NCI-H526 treated with DMSO at 0.1 percent for 48 hours (cell line): Measurements from ENCODE around the gene SYNRG.

Experiments used
- DNase-seq: peaks from one replicate; lab custom pipeline; 2025; lab: John Stamatoyannopoulos, UW

SYNRG gene

DNA sequence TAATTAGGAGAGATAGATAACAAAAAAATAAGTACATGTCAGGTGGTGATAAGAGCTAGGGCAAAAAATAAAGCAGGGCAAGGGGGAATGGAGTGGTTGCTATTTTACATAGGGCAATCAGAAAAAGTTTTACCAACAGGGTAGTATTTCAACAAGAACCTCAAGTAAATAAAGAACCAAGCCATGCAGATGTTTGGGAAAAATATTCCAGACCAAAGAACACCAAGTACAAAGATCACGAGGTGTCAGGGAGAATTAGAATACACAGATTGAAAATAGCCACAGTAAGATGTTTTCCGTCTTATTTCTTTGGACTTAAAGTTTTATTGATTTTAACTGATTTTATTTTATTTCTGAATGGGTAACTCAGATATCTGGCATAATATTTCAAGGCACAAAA, 11.1 kb downstream of the SYNRG start:
- no peak for DNase-seq

DNA sequence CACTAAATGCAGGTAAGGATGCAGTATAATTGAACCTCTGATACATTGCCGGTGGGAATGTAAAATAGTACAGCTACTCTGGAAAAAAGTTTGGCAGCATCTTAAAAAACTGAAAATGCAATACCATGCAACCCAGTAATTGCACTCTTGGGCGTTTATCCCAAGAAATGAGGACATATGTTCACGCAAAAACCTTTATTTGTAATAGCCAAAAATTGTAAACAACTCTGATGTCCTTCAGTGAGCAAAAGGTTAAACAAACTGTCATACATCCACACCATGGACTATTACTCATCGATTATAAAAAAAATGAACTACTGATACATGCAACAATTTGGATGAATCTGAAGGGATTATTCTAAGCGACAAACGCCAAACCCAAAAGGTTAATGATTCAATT, 16.9 kb downstream of the SYNRG start:
- DNase-seq: no peak

DNA sequence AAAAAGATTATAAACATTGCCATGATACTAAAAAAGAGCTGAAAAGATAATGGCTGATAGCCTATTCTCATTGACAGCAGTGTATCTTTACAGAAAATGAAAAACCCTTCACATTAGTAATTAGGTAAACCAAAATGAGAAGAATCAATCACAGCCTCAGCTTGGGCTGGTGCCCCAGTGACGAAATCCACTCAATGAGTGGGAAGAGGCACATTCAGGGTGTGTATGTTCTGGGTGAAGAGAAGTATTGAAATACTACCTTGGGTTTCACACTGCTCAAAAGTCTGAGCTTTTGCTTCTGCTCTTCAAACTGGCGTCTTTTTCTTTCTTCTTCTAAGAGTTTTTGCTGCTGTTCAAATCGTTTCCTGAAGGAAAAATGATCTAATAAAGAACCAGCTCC, 24.2 kb downstream of the SYNRG start:
- DNase-seq: no peak

DNA sequence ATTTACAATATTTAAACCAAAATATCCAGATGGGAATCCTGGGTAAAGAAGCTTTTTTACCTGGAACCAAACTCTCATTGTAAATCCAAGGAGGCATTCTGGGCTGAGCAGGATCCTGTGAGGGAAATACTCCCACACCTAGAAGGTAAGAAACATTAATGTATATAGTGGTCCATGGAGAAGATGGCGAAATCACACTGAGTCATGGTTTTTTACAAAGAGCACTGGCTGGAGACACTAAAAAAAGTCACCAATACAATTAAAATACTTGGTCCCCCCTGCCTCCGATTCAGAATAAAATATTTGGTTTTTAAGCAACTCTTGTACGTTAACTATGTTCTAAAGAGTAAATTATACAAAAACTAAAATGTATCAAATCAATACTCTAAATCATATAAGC, 32.9 kb downstream of the SYNRG start:
- no peak for DNase-seq

DNA sequence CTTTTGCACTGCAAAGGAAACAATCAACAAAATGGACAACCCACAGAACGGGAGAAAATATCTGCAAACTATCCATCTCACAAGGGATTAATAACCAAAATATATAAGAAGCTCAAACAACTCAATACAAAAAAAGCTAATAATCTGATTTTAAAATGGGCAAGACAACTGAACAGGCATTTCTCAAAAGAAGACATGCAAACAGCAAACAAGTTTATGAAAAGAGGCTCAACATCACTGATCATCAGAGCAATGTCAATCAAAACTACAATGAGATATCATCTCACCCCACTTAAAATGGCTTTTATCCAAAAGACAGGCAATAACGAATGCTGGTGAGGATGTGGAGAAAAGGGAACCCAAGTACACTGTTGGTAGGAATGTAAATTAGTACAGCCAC, 34.8 kb downstream of the SYNRG start:
- no peak for DNase-seq

DNA sequence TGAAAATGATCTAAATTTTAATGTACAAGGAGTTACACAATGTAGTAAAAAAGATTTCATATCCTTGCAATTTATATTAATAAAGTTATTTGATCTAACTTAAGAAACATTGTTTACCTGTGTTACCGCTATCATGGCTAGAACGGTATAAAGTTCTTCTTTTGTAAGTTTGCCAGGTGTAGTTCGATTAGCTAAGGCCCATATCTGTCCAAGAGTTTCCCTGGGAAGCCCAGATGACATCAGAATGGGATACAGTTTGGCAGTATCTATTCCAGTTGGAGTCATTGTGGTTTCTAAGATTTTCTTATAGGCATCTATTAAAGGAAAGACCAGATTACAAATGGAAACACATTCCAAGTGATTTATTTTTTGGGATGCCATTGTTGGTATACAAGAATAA, 37.5 kb downstream of the SYNRG start:
- no peak for DNase-seq

DNA sequence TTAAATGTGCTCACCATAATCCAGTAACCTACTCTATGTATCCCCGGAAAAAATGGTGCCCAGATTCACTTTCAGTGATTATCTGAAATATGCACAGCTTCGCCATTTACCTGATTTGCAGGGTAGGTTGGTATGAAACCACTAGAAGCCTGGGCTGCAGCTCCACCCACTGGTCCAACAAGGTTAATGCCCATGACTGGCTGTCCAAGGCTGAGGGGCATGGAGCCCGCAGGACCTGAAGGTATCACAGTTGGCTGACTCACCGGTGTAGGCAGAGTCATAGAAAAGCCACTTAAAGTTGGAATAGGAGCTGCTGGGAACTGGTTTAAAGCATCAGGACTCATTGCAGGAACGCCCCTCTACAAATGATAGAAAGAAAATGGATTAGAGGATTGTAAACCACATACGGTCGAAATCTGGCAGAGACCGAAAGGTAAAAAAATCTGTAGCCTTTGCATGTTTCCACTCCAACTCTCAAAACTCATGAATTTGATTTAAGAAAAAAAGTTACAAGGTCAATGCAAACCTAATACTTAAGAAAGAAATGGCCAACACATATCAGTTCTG, 38.6 kb downstream of the SYNRG start:
- peak; percentile 1 for DNase-seq

DNA sequence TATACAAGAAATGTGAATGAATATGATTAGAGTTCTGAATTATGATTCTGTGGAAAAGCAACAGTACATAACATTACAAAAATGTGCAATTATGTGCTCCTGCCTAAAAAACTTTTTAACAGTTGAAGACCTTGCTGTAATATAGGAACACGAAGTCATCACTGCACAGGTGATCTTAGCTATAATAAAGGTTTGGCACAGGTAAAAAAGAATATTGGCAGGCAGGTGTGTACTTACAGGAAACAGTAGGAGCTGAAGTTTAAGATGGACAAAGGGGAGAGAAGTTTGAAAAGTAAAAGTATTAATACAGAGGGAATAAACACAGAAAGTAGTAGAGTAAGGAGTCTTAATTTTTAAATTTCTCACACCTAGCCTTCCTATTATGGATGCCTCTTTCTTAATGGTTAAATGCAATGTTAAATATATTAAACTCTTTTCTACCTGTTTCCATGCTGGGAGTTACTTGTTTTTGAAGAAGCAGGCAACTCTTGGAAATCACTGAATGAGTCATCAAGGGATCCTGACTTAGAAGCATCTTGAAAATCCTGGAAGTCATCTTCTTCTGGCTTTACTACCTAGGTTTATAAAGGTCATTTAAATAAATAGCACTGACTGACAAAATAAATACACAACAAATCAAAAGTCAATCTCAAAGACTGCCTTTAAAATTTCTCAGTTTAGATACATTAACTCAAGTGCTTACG, 40.7 kb downstream of the SYNRG start:
- no peak for DNase-seq

DNA sequence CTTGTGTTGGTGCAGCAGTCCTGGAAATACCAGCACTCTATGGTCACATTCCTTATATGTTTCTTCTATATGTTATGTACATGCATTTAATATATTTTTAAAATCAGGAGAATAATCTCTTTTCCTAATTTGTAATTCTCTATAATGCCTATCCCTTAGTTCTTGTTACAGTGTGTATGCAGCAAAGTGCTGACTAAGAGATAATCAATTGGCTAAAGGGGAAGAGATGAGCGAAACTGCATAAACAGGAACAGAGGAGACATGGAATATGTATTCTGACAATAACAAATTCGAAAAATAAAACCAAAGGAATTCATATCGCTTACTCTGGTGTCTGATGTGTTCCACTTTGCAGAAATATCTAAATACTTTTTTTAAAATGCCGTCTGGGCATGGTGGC, 41.7 kb downstream of the SYNRG start:
- no peak for DNase-seq

DNA sequence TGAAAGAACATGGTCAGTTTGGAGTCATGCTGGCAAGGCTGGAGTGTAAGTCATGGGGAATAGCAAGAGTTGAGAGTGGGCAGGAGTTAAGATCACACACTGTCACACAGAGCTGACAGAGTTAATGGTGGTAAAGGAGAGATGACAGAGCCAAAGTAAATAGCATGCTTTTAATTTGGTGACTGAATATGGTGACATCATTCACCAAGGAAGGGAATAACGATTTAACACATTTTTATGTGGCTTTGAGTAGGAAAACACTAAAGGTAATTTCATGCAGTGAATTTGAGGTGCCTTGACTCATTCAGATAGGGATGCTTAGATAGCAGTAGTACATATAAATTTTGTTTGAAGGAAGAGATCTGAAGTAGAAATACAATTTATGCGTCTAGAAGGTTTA, 42.1 kb downstream of the SYNRG start:
- no peak for DNase-seq

DNA sequence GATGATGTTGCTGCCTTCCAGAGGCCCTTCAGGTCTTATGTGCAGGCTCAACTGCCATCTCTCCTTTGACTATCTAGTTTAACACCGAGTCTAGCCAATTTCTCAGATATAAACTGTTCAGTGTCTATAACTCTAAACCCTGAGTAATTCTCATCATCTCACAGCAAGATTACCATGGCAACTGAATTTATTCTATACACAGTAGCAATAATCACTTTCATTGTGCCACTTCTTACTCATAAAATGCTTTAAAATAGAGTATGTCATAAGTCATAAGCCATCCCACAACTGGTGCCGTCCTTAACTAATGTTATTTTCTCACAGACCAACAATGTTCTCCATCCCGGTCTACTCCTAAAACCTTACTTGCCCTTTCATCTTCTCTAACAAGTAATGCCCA, 45.0 kb downstream of the SYNRG start:
- DNase-seq: no peak

DNA sequence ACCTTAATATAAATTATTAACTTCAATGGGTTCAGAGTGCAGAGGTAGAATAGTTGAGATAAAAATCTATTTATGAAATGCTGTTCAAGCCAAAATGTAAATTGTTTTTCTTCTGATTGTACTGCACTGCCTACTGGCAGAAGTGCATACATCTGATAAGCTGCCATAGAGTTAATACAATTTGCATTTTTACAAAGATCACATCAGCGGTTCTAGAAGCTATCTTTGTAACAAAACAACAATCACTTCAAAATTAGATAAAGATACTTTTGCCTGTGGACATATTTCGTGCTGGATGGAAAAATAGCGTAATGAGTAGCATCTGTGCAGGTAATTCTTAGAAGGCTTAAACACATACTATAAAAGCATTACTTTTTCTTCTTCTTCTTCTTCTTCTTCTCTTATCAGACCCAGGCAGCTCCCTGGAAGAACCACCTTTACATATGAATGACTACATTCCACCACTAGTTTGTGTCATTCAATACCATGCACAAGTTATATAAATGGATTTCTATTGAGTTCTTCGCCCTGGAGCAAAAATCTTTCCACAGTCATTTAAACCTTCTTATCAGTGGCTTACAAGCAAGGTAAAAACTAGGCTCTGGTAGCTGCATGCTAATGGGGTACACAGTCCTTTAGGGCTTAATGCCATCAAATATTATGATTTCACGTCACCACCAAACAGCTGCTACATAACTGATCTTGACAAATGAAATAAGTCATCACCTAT, 47.0 kb downstream of the SYNRG start:
- no peak for DNase-seq

DNA sequence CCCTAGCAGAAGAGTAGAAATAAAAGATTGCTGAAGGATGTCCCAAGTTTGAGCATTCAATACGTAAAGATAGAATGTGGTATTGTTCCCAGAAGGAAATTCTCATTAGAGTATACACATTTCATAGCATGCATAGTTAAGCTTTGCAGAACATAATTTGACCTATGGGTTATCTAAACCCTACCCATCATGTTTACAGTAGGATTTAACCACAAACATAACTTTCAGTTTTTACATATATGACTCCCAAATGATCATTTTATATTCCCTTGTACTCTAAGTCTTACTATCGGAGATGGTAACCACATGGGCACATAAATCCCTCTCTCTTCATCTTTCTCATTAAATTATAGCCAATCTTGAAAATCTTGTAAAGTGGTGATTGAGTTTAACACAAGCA, 50.9 kb downstream of the SYNRG start:
- DNase-seq: no peak

DNA sequence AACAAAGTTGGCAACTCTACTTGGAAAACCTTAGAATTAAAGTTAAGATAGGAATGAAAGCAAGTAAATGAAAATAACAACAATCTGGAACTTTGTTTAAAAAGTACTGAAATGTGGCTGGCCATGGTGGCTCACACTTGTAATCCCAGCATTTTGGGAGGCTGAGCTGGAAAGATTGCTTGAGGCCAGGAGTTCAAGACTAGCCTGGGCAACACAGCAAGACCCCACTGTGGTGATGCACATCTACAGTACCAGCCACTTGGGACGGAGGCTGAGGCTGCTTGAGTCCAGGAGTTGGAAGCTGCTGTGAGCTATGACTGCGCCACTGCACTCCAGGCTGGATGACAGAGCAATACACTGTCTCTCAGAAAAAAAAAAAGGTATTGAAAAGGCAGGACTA, 51.7 kb downstream of the SYNRG start:
- DNase-seq: no peak

DNA sequence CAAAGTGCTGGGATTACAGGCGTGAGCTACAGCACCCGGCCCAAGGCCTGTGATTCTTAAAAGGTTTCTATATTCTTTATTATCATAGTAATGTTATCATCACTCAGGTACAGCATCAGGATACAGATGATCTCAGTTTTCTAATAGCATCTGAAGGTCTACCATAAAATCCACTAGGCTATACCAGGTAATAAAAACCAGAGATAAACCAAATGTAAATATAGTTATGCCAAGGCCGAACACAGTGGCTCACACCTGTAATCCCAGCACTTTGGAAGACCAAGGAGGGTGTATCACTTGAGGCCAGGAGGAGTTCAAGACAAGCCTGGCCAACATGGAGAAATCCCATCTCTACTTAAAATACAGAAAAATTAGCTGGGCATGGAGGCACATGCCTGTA, 53.8 kb downstream of the SYNRG start:
- DNase-seq: no peak

DNA sequence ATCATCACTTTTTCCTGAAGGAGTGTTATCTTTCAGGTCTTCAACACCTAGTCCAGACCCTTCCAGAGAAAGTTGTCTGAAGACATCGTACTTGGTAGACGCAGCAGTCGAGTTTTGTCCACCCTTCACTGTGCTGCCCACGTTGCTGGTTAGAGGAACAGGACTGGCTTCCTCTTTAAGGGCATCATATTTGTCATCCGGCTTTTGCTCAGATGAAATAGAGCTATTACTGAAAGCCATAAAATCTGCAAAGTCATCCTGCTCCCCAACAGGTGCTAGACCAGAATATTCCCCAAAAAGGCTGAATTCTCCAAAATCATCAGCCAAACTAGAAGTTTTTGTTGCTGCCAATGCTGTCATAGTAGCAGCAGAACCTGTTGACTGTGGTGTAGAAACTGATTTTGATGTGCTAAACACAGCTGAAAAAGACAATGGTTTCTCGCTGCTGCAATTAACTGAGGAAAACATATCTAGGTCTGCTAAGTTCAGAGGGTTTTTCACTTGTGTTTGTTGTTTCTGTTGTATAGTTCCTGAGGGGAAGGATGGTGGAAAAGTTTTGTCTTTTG, 55.7 kb downstream of the SYNRG start:
- no peak for DNase-seq

DNA sequence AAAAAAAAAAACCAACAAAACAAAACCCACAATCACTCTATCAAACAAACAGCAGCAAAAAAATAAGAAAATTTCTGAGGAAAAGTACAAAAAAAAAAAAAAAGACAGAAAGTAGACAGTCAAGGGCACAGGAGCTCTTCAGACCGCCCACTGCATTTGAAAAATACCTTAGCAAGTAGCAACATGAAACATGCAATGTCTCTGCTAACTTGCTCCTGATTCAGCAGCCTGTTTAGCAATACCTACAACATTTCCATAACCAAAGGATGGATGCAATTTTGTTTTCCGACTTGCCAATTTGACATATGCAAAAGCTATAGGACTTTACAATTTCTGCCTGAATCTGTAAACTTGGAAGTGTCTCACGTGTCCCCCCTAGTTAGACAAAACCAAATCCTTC, 57.4 kb downstream of the SYNRG start:
- DNase-seq: no peak

DNA sequence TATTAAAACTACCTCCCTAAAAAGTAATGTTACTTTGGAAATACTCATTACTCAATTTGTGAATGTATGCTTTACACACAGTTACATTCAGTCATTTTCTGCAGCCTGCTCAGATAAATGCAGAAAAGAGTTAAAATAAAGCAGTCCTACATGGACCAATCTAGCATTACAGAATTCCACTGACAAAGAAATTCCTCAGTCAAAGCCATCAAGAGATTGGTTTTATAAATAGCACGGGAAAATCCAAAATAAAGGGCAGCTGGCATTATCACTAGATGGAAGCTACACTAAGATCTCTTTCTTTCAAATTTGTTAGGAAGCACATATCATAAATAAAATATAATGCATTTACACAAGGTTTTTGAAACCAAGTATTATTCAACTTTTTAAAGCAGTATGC, 61.2 kb downstream of the SYNRG start:
- DNase-seq: no peak

DNA sequence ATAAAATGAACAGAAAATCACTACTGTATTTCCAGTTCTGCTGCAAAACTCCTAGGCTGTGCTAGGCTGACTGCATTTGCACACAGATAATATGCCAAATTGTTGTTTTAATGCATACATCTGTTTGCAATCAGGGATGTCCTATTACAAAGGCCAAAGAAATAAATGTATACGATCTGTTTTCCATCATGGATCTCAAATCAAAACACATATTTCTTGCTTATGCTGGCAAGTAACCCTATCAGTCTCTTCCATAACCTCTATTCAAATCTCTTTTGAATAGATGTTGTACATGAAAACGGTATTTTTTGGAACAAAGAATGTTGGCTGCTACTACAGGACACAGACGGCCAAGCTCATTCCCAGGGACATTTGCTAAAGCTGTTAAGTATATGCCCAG, 62.9 kb downstream of the SYNRG start:
- DNase-seq: no peak

DNA sequence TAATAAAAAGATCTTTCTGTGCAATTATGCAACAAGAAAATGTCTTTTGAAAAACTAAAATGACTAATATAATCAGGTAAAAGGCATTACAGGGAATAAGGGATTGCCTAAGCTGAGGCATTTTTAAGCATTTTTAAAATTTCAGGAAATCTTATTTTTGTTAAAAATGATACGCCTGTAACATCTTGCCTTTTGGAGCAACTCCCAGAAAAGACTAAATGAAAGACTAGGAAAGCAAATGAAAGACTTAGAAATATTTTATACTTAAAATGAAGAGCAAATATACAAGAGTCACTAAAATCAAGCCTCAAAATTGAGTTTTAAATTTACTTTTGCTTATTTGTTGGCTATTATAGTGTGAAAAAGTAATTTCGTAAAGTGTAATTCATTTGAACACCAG, 63.7 kb downstream of the SYNRG start:
- DNase-seq: no peak

DNA sequence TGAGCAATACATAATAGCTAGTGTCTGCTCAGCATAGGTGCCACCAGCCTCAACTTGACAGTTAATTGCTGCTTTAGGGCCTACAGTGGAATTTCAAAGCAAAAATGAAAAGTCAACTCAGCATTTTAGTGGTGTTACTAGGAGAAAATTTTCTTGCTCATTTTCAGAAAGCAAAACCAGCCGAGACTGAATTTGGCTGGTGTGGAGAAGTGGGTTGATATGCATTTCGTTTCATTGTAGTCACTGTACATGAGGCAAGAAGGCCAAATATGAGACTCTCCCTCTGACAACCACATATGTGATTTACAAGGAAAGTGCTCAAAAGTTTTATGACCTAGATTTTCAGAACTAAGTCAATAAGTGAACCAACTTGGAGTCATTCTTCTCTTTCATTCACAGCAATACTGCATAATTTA, 65.6 kb downstream of the SYNRG start:
- no peak for DNase-seq

DNA sequence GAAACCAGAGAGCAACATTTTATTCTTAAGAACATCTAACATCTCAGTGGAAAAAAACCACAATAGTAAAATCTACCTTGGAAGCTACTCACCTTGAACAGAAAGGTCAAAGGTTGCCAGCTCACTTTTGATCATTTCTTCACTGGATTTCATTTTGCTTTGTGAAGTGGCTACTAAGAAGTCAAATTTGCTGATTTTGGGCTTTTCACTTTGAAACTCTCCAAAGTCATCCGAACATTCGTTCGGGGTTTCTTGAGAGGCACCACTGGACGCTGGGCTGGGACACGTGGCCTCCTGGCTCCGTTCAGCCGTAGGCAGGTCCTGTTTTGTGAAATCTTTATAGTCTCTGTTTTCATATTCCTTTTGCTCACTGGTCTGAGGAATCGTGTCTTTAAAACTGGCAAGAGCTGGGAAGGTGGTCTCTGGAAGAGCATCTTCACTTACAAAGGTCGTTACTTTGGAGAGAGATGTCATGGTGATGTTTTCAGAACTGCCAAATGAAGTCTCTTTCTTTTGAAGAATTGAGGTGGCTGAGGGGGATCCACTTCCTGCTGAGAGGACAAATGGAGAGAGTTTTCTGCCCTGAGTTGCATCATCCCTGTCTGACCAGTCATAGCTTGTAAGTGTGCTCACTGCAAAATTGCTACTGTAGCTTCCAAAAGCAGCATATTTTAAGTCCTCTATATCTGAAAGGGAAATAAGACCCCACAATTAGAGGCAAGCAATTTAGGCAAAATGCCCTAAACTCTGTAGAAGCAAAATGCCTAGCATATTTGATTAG, 67.1 kb downstream of the SYNRG start:
- no peak for DNase-seq
